ENCODE data around the gene LCE3C. TPM values are rescaled to one million over a fixed set of nuclear protein-coding genes. Genes with fewer than 3 reads are reported as not detected.

LCE3C gene
- total and polyA plus RNA-seq, 2 experiments from 2014 or later, result not detected

GRCh38 chr1:152566681-152567080 is 33.4 kb upstream of the LCE3C start, which contains the start of gene LCE3E (continued):
- no peak for TF ChIP-seq ZNF462 (CRISPR knock-in tag; IDR thresholded peaks at IDR 0.05)
- TF ChIP-seq EZH2phosphoT487 (IDR thresholded peaks at IDR 0.05; ENCODE audit: unreplicated experiment), result no peak
- TF ChIP-seq NANOG (IDR thresholded peaks at IDR 0.05; ENCODE audit: borderline replicate concordance), result no peak
- no peak for TF ChIP-seq CREB1 (CRISPR knock-in tag; IDR thresholded peaks at IDR 0.05; ENCODE audit: low read depth)

- no peaks in the 10 kb centered on the region for H4K20me1 ChIP-seq (replicated peaks; ENCODE audit: insufficient read depth)
- no peak overlapping the region for H3K27ac ChIP-seq (ENCODE audit: low read depth)
- H2AFZ ChIP-seq, result peak overlapping the region; percentile 73; the same call in 1 of the 2 replicates
- no peak overlapping the region for H3K4me2 ChIP-seq
- Mint-ChIP-seq H3K27me3 (ENCODE audit: insufficient read depth, low read depth, poor library complexity) (peaks cover 2% of the 10 kb centered on the region), H3K4me3 (no peak overlapping the region), H3K36me3 (ENCODE audit: low read depth) (no peaks in the 10 kb centered on the region), H3K27ac (no peak overlapping the region), H3K4me1 (peaks cover 17% of the 10 kb centered on the region), H3K9me3 (peaks cover 3% of the 10 kb centered on the region; the same call in 1 of the 3 replicates)
- H3F3A ChIP-seq (replicated peaks; ENCODE audit: low read depth), result no peaks in the 10 kb centered on the region
- peaks cover 24% of the 10 kb centered on the region for H3K9me2 ChIP-seq (ENCODE audit: insufficient read depth)
- no peak for ATAC-seq
- H3K36me3 ChIP-seq (ENCODE audit: insufficient read depth), result no peaks in the 10 kb centered on the region
- H3K4me3 ChIP-seq, result no peak overlapping the region
- DNase-seq (ENCODE audit: low spot score), result no peak
- H3K79me2 ChIP-seq (replicated peaks; ENCODE audit: insufficient read depth), result no peaks in the 10 kb centered on the region
- H3K4me1 ChIP-seq (ENCODE audit: insufficient read depth), result peaks cover 26% of the 10 kb centered on the region
- no peaks in the 10 kb centered on the region for H3K27me3 ChIP-seq (ENCODE audit: insufficient read depth)
- TF ChIP-seq STAT1 (IDR thresholded peaks at IDR 0.05; ENCODE audit: unreplicated experiment) (no peak), CTCF (conservative IDR thresholded peaks at IDR 0.05; ENCODE audit: low read depth in 2 of 2) (no peak), EZH2 (IDR thresholded peaks at IDR 0.05; ENCODE audit: low read depth, unreplicated experiment) (no peak), REST (IDR thresholded peaks at IDR 0.05; ENCODE audit: unreplicated experiment) (no peak), JUNB (IDR thresholded peaks at IDR 0.05; ENCODE audit: unreplicated experiment) (no peak), ETS1 (IDR thresholded peaks at IDR 0.05) (no peak), ZNF114 (CRISPR knock-in tag; IDR thresholded peaks at IDR 0.05) (no peak), CREB1 (CRISPR knock-in tag; IDR thresholded peaks at IDR 0.05; ENCODE audit: low read depth) (no peak), ZNF331 (CRISPR knock-in tag; IDR thresholded peaks at IDR 0.05; ENCODE audit: low read depth) (no peak)
Measured at GRCh38 chr1:152577168-152577567, 22.9 kb upstream of the LCE3C start.

Measured in GM23338 (cell line).